Fibroblast of lung (primary cell): ENCODE results near the gene IQGAP2. TPM values are rescaled to one million over a fixed set of nuclear protein-coding genes. Genes with fewer than 3 reads are reported as not detected.

ENCODE experiments used
- DNase-seq, 2 donors: peaks; one replicate each; pipeline versions ENCODE4 v3.0.0 to v3.0.0-alpha.2; 2010; ENCODE audit warnings: low read depth in 2 of 2
- H2AFZ ChIP-seq: 2 replicates; pipeline ENCODE4 v1.5.1; 2012; ENCODE audit warnings: low read length, control low read depth, inconsistent platforms
- H3K27ac ChIP-seq: 2 replicates; pipeline ENCODE4 v1.5.1; 2011; ENCODE audit warnings: low read length, control low read depth; ENCODE audit not compliant: insufficient read depth
- H3K27me3 ChIP-seq: 2 replicates; pipeline ENCODE4 v1.5.1; 2011; ENCODE audit warnings: mild to moderate bottlenecking, low read length; ENCODE audit not compliant: control insufficient read depth, insufficient read depth
- H3K36me3 ChIP-seq: 2 replicates; pipeline ENCODE4 v1.5.1; 2011; ENCODE audit warnings: low read length; ENCODE audit not compliant: control insufficient read depth, insufficient read depth
- H3K4me1 ChIP-seq: 2 replicates; pipeline ENCODE4 v1.5.1; 2011; ENCODE audit warnings: low read length; ENCODE audit not compliant: control insufficient read depth, insufficient read depth; ENCODE audit errors: extremely low read depth
- H3K4me2 ChIP-seq: 2 replicates; pipeline ENCODE4 v1.5.1; 2011; ENCODE audit warnings: low read length, control low read depth; ENCODE audit not compliant: insufficient read depth; ENCODE audit errors: extremely low read depth
- H3K4me3 ChIP-seq, 4 experiments: fragments of 200-600 bp in 1 of 4; sonication (generic) in 1 of 4; replicated peaks in 1 of 4; 2 replicates each; pipeline ENCODE4 v1.5.1; 2011 to 2016; ENCODE audit warnings: low read length in 4 of 4, low read depth in 3 of 4, mild to moderate bottlenecking in 3 of 4, control low read depth in 2 of 4, inconsistent platforms in 1 of 4, mixed read lengths in 1 of 4; ENCODE audit not compliant: insufficient read depth in 1 of 4; ENCODE audit errors: control extremely low read depth in 1 of 4
- H3K79me2 ChIP-seq: 2 replicates; pipeline ENCODE4 v1.5.1; 2012; ENCODE audit warnings: mild to moderate bottlenecking, low read length, inconsistent platforms; ENCODE audit not compliant: control insufficient read depth, insufficient read depth
- H3K9ac ChIP-seq: 2 replicates; pipeline ENCODE4 v1.5.1; 2011; ENCODE audit warnings: mild to moderate bottlenecking, low read length, control low read depth; ENCODE audit not compliant: insufficient read depth
- H3K9me3 ChIP-seq: 2 replicates; pipeline ENCODE4 v1.5.1; 2012; ENCODE audit warnings: low read depth, low read length; ENCODE audit not compliant: control insufficient read depth, insufficient read depth
- H4K20me1 ChIP-seq: 2 replicates; pipeline ENCODE4 v1.5.1; 2011; ENCODE audit warnings: low read length; ENCODE audit not compliant: control insufficient read depth, insufficient read depth; ENCODE audit errors: extremely low read depth
- CTCF ChIP-seq, 2 donors: IDR thresholded peaks in 1 of 2; conservative IDR thresholded peaks in 1 of 2; 1 replicate in 1 of 2; 2 replicates in 1 of 2; pipeline ENCODE4 v1.5.1; 2011 to 2012; ENCODE audit warnings: low read length in 2 of 2, control low read depth in 1 of 2, inconsistent platforms in 1 of 2, low read depth in 1 of 2, mild to moderate bottlenecking in 1 of 2
- EZH2 ChIP-seq: IDR thresholded peaks from 2 replicates; pipeline ENCODE4 v1.5.1; 2012; ENCODE audit warnings: low read length, control low read depth, mild to moderate bottlenecking; ENCODE audit errors: missing control alignments
- polyA plus RNA-seq, 2 donors: library from polyadenylated mRNA; depleted of rRNA in 1 of 2; stranded (reverse) in 1 of 2; unstranded in 1 of 2; fragments of >200 nt; gene quantifications; 2 replicates each; pipeline ENCODE4 v1.2.1, GENCODE V29; 2011 to 2012; ENCODE audit warnings: missing spikeins in 1 of 2
- total RNA-seq: library from RNA; depleted of rRNA; stranded (reverse); fragments of >200 nt; gene quantifications from 2 replicates; pipeline ENCODE4 v1.2.1, GENCODE V29; 2014

IQGAP2 gene
- total and polyA plus RNA-seq, 2 donors (not counting 1 experiment from before 2014, with no cell fraction given): 5.1 to 7.9 TPM

DNA sequence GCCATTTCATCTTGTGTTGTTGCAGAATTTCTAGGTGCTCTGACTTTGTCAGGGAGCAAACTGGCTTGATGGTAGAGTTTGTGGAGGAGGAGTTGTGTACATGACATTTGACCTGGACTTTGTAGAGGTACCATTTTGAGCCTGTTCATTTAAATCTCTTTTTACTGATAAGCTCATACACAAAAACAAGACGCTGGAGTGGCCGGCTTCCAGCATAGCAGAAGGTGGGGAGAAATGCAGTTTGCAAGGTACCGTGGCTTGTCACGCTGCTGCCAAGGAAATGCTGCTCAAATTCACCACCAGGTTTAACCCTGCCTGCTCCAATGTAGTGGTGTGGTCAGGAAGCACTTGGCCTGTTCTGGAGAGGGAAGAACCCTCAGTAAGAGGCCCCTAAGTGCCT lies 18.9 kb upstream of the IQGAP2 start:
- Histone ChIP-seq H3K9me3 (no peaks in the 10 kb centered on the region), H3K9ac (no peak overlapping the region), H2AFZ (no peak overlapping the region), H3K4me1 (no peaks in the 10 kb centered on the region), H3K27me3 (no peaks in the 10 kb centered on the region), H3K36me3 (no peaks in the 10 kb centered on the region), H3K4me2 (no peak overlapping the region), H3K79me2 (no peaks in the 10 kb centered on the region), H3K4me3 (no peak overlapping the region), H3K27ac (no peak overlapping the region), H4K20me1 (no peaks in the 10 kb centered on the region)
- no peak for DNase-seq
- no peak for TF ChIP-seq EZH2
- TF ChIP-seq CTCF (conservative IDR thresholded peaks at IDR 0.05 in 1 of 2, IDR thresholded peaks at IDR 0.05 in 1 of 2; ENCODE audit: low read depth in 1 of 2, low read length in 2 of 2): no peak

DNA sequence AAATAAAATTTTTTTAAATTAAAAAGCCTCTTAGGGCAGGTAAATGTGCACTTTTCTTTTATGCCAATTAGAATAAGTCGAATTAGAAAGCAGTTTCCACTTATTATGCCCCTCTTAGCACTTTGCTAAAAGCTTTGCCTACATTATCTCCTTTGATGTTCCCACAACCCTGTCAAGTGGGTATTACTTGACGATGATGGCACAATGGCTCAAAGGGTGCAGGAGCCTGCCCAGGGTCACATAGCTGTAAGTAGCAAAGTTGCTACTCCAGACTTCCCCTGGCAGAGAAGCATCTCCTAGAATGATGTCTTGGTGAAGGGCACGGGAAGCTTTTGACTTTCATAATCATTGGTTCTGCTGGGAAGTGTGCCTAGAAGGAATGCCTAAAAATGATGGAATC lies 18.4 kb upstream of the IQGAP2 start:
- H3K4me2 ChIP-seq: no peak overlapping the region
- H3K27me3 ChIP-seq: no peaks in the 10 kb centered on the region
- H3K4me1 ChIP-seq: no peaks in the 10 kb centered on the region
- TF ChIP-seq CTCF (conservative IDR thresholded peaks at IDR 0.05 in 1 of 2, IDR thresholded peaks at IDR 0.05 in 1 of 2; ENCODE audit: low read depth in 1 of 2, low read length in 2 of 2): no peak
- TF ChIP-seq EZH2: no peak
- H3K9me3 ChIP-seq: no peaks in the 10 kb centered on the region
- no peak for DNase-seq
- no peaks in the 10 kb centered on the region for H4K20me1 ChIP-seq
- H3K4me3 ChIP-seq: no peak overlapping the region
- H2AFZ ChIP-seq: no peak overlapping the region
- no peak overlapping the region for H3K9ac ChIP-seq
- no peak overlapping the region for H3K27ac ChIP-seq
- no peaks in the 10 kb centered on the region for H3K79me2 ChIP-seq
- no peaks in the 10 kb centered on the region for H3K36me3 ChIP-seq

- no peak overlapping the region for H3K4me3 ChIP-seq
- DNase-seq: no peak
- H2AFZ ChIP-seq: no peak overlapping the region
- H3K9me3 ChIP-seq: no peaks in the 10 kb centered on the region
- H3K27ac ChIP-seq: no peak overlapping the region
- no peaks in the 10 kb centered on the region for H3K4me1 ChIP-seq
- H3K27me3 ChIP-seq: no peaks in the 10 kb centered on the region
- H3K79me2 ChIP-seq: no peaks in the 10 kb centered on the region
- no peaks in the 10 kb centered on the region for H4K20me1 ChIP-seq
- no peak overlapping the region for H3K9ac ChIP-seq
- TF ChIP-seq EZH2 (no peak), CTCF (conservative IDR thresholded peaks at IDR 0.05 in 1 of 2, IDR thresholded peaks at IDR 0.05 in 1 of 2; ENCODE audit: low read depth in 1 of 2, low read length in 2 of 2) (no peak)
- H3K36me3 ChIP-seq: no peaks in the 10 kb centered on the region
- no peak overlapping the region for H3K4me2 ChIP-seq
Observed at GRCh38 chr5:76385540-76385939, 17.5 kb upstream of the IQGAP2 start.
